Esophagus squamous epithelium (tissue), 5 donors: ENCODE measurements around the gene ZNF808. TPM values are rescaled to one million over a fixed set of nuclear protein-coding genes. Genes with fewer than 3 reads are reported as not detected.
"Not testable (repeated sequence)": the region's sequence is repeated elsewhere in the genome, so short reads cannot be mapped to it uniquely, and the experiment has no call there.

ENCODE experiments used
- DNase-seq: peaks from one replicate; lab custom pipeline; 2025; lab: John Stamatoyannopoulos, UW
- H3K27ac ChIP-seq, 4 donors: fragments of 200-600 bp; sonication (generic); one replicate each; pipeline ENCODE4 v1.5.1; 2016 to 2019; ENCODE audit warnings: mild to moderate bottlenecking in 1 of 4
- H3K27me3 ChIP-seq, 4 donors: fragments of 200-600 bp; sonication (generic); 1 replicate in 3 of 4; 2 replicates in 1 of 4; pipeline versions ENCODE4 v1.5.1 to v1.6.0; 2017 to 2021; ENCODE audit warnings: antibody characterized with exemption in 1 of 4
- H3K36me3 ChIP-seq, 3 donors: fragments of 200-600 bp; sonication (generic); one replicate each; pipeline ENCODE4 v1.5.1; 2016 to 2019
- H3K4me1 ChIP-seq, 3 donors: fragments of 200-600 bp; sonication (generic); one replicate each; pipeline ENCODE4 v1.5.1; 2017 to 2019
- H3K4me3 ChIP-seq, 4 donors: fragments of 200-600 bp; sonication (generic); 1 replicate in 3 of 4; 2 replicates in 1 of 4; pipeline ENCODE4 v1.5.1; 2016 to 2019; ENCODE audit warnings: mild to moderate bottlenecking in 2 of 4, moderate library complexity in 1 of 4
- H3K9me3 ChIP-seq, 3 donors: fragments of 200-600 bp; sonication (generic); one replicate each; pipeline ENCODE4 v1.5.1; 2016 to 2019
- CTCF ChIP-seq, 6 experiments: fragments of 450-650 bp in 4 of 6; fragments of 200-600 bp in 2 of 6; sonication (generic) in 2 of 6; IDR thresholded peaks; one replicate each; pipeline ENCODE4 v1.5.1; 2016 to 2019; ENCODE audit warnings: antibody characterized with exemption in 6 of 6, mild to moderate bottlenecking in 4 of 6, moderate library complexity in 4 of 6
- POLR2A ChIP-seq, 4 donors: fragments of 450-650 bp; IDR thresholded peaks; one replicate each; pipeline ENCODE4 v1.6.1; 2017; ENCODE audit warnings: antibody characterized with exemption in 4 of 4, mild to moderate bottlenecking in 4 of 4, moderate library complexity in 3 of 4
- WGBS, 2 donors: methylation state at CpG; one replicate each; pipeline ENCODE4 v1.1.5; 2018; 5-methylcytosine and 5-hydroxymethylcytosine counted together
- intact Hi-C: fragments of 100-400 bp; cut with DNase I; formaldehyde crosslinking; loops from one replicate; pipeline ENCODE4 v1.15.0; 2022
- total RNA-seq, 4 donors: library from RNA; depleted of rRNA; stranded (reverse); fragments of >200 nt; gene quantifications; one replicate each; pipeline ENCODE4 v1.1.0, GENCODE V29; 2016
- donor health status: DM: yes; HTN: yes; CAD: no.

Gene ZNF808
- total RNA-seq, 4 donors from 2014 or later, result 6.7 to 17.0 (median 7.6) TPM

- DNase-seq, result no peak
- TF ChIP-seq CTCF (IDR thresholded peaks at IDR 0.05) (no peak), POLR2A (IDR thresholded peaks at IDR 0.05) (no peak)
- no peak overlapping the region for H3K4me3 ChIP-seq
- no peak overlapping the region for H3K27ac ChIP-seq
- peaks cover 0 to 80% (median 41%) of the 10 kb centered on the region in 3 donors for H3K9me3 ChIP-seq
- 86 to 87% methylated on average over 6 of the region's 6 CpGs for WGBS, 2 donors
- H3K36me3 ChIP-seq, result peaks cover 0 to 38% (median 0%) of the 10 kb centered on the region in 3 donors
- peaks cover 7 to 16% (median 10%) of the 10 kb centered on the region in 3 donors for H3K4me1 ChIP-seq
- H3K27me3 ChIP-seq, result no peaks in the 10 kb centered on the region
- intact Hi-C loops, result no loop called here
These were observed 38.7 kb downstream of the ZNF808 start for GRCh38 chr19:52566121-52566520.

GRCh38 chr19:52566588-52566987 lies 39.1 kb downstream of the ZNF808 start:
- H3K36me3 ChIP-seq, result peaks cover 0 to 37% (median 0%) of the 10 kb centered on the region in 3 donors
- WGBS, 2 donors, result 82 to 87% methylated on average over 2 of the region's 2 CpGs
- no peak overlapping the region for H3K27ac ChIP-seq
- intact Hi-C loops, result no loop called here
- TF ChIP-seq POLR2A (IDR thresholded peaks at IDR 0.05) (no peak), CTCF (IDR thresholded peaks at IDR 0.05) (no peak)
- H3K4me3 ChIP-seq, result no peak overlapping the region
- no peak for DNase-seq
- H3K9me3 ChIP-seq, result peaks cover 0 to 78% (median 41%) of the 10 kb centered on the region in 3 donors
- H3K27me3 ChIP-seq, result no peaks in the 10 kb centered on the region
- peaks cover 9 to 20% (median 10%) of the 10 kb centered on the region in 3 donors for H3K4me1 ChIP-seq

- Histone ChIP-seq H3K4me1 (peaks cover 9 to 20% (median 10%) of the 10 kb centered on the region in 3 donors), H3K4me3 (no peak overlapping the region), H3K27me3 (no peaks in the 10 kb centered on the region), H3K9me3 (peaks cover 0 to 77% (median 37%) of the 10 kb centered on the region in 3 donors), H3K36me3 (peaks cover 0 to 37% (median 0%) of the 10 kb centered on the region in 3 donors), H3K27ac (no peak overlapping the region)
- intact Hi-C loops, result no loop called here
- WGBS, 2 donors, result 89 to 93% methylated on average over 14 of the region's 14 CpGs
- TF ChIP-seq CTCF (IDR thresholded peaks at IDR 0.05) (no peak), POLR2A (IDR thresholded peaks at IDR 0.05) (no peak)
- DNase-seq, result no peak
These were observed 40.5 kb downstream of the ZNF808 start for GRCh38 chr19:52567921-52568320.

GRCh38 chr19:52569638-52569999 lies 42.2 kb downstream of the ZNF808 start:
- peaks cover 0 to 75% (median 28%) of the 10 kb centered on the region in 3 donors for H3K9me3 ChIP-seq
- H3K27me3 ChIP-seq, intact Hi-C loops, DNase-seq: not testable (repeated sequence)
- peak overlapping the region; percentile 76 to 92 (median 85) for H3K27ac ChIP-seq
- WGBS, 2 donors, result 16 to 18% methylated on average over 9 to 13 of the region's 13 CpGs
- H3K4me1 ChIP-seq, result peaks cover 9 to 20% (median 10%) of the 10 kb centered on the region in 3 donors
- H3K36me3 ChIP-seq, result peaks cover under 1 to 38% (median 4%) of the 10 kb centered on the region in 3 donors
- H3K4me3 ChIP-seq, result peak overlapping the region; percentile 39 to 86 (median 69)

- Histone ChIP-seq H3K27me3 (no peaks in the 10 kb centered on the region), H3K36me3 (peaks cover 4 to 39% (median 6%) of the 10 kb centered on the region in 3 donors), H3K4me1 (peaks cover 9 to 20% (median 10%) of the 10 kb centered on the region in 3 donors), H3K27ac (peak within 1 kb of the TSS; percentile 76 to 92 (median 85)), H3K9me3 (peaks cover 0 to 74% (median 22%) of the 10 kb centered on the region in 3 donors), H3K4me3 (peak within 1 kb of the TSS; percentile 39 to 86 (median 69))
- DNase-seq, result peak; percentile 69
- intact Hi-C loops, result no loop called here
- 0 to 3% methylated on average over 31 to 45 of the region's 57 CpGs for WGBS, 2 donors
- peak in 5 of 6 experiments; percentile 26 to 53 (median 34) for TF ChIP-seq CTCF (IDR thresholded peaks at IDR 0.05)
- peak in 3 of 4 donors; percentile 31 to 85 (median 77) for TF ChIP-seq POLR2A (IDR thresholded peaks at IDR 0.05)
These were observed 42.8 kb downstream of the ZNF808 start, which contains the start of gene ZNF701 for GRCh38 chr19:52570000-52570861. Gene ZNF701 (plus strand): TSS chr19:52570287. CDS start chr19:52574148, 3,861 bp downstream.
